Measurements from ENCODE around the gene MEGF11. TPM values are rescaled to one million over a fixed set of nuclear protein-coding genes. Genes with fewer than 3 reads are reported as not detected.

Gene MEGF11
- total RNA-seq, 2 experiments from 2014 or later, result 0.05 TPM; not detected in 1

- no peak overlapping the region for H3K27ac Mint-ChIP-seq
- H3K9me3 Mint-ChIP-seq, result no peaks in the 10 kb centered on the region
- H3K27me3 Mint-ChIP-seq (ENCODE audit: low read depth), result no peaks in the 10 kb centered on the region
- no peaks in the 10 kb centered on the region for H3K36me3 Mint-ChIP-seq (ENCODE audit: low read depth)
- no peaks in the 10 kb centered on the region for H3K4me1 Mint-ChIP-seq (ENCODE audit: low read depth)
- no peak for DNase-seq
- intact Hi-C loops (cut with micrococcal nuclease), result no loop called here
- CTCF ChIA-PET, result interaction anchor here (0.6 kb wide), 1 partner anchor 19 kb away, joined by 3 read pairs; no protein-coding TSS in a partner anchor
- no peak overlapping the region for H3K4me3 Mint-ChIP-seq
Measured at GRCh38 chr15:66023311-66023972, 230.1 kb downstream of the MEGF11 start.

- no peaks in the 10 kb centered on the region for H3K36me3 Mint-ChIP-seq (ENCODE audit: low read depth)
- H3K9me3 Mint-ChIP-seq, result no peaks in the 10 kb centered on the region
- CTCF ChIA-PET, result no interaction called here
- H3K4me1 Mint-ChIP-seq (ENCODE audit: low read depth), result no peaks in the 10 kb centered on the region
- no peak for DNase-seq
- no peak overlapping the region for H3K4me3 Mint-ChIP-seq
- H3K27ac Mint-ChIP-seq, result no peak overlapping the region
- H3K27me3 Mint-ChIP-seq (ENCODE audit: low read depth), result no peaks in the 10 kb centered on the region
- intact Hi-C loops (cut with micrococcal nuclease), result no loop called here
Measured at GRCh38 chr15:66022163-66022525, 231.4 kb downstream of the MEGF11 start.

GRCh38 chr15:66021496-66022162, 231.9 kb downstream of the MEGF11 start:
- DNase-seq, result no peak
- Mint-ChIP-seq H3K9me3 (no peaks in the 10 kb centered on the region), H3K27me3 (ENCODE audit: low read depth) (no peaks in the 10 kb centered on the region), H3K4me3 (no peak overlapping the region), H3K36me3 (ENCODE audit: low read depth) (no peaks in the 10 kb centered on the region), H3K27ac (no peak overlapping the region), H3K4me1 (ENCODE audit: low read depth) (no peaks in the 10 kb centered on the region)
- intact Hi-C loops (cut with micrococcal nuclease), result no loop called here
- CTCF ChIA-PET, result no interaction called here

- H3K9me3 Mint-ChIP-seq, result no peaks in the 10 kb centered on the region
- intact Hi-C loops (cut with micrococcal nuclease), result no loop called here
- no peak overlapping the region for H3K4me3 Mint-ChIP-seq
- CTCF ChIA-PET, result no interaction called here
- no peaks in the 10 kb centered on the region for H3K27me3 Mint-ChIP-seq (ENCODE audit: low read depth)
- H3K4me1 Mint-ChIP-seq (ENCODE audit: low read depth), result no peaks in the 10 kb centered on the region
- DNase-seq, result no peak
- no peak overlapping the region for H3K27ac Mint-ChIP-seq
- H3K36me3 Mint-ChIP-seq (ENCODE audit: low read depth), result no peaks in the 10 kb centered on the region
Measured at GRCh38 chr15:66019826-66020398, 233.6 kb downstream of the MEGF11 start.

GRCh38 chr15:66019368-66019767, 234.2 kb downstream of the MEGF11 start:
- intact Hi-C loops (cut with micrococcal nuclease), result no loop called here
- no peaks in the 10 kb centered on the region for H3K4me1 Mint-ChIP-seq (ENCODE audit: low read depth)

GRCh38 chr15:66018488-66018797, 235.1 kb downstream of the MEGF11 start:
- intact Hi-C loops (cut with micrococcal nuclease), result no loop called here
- Mint-ChIP-seq H3K36me3 (ENCODE audit: low read depth) (no peaks in the 10 kb centered on the region), H3K4me1 (ENCODE audit: low read depth) (no peaks in the 10 kb centered on the region), H3K27me3 (ENCODE audit: low read depth) (no peaks in the 10 kb centered on the region), H3K9me3 (no peaks in the 10 kb centered on the region), H3K4me3 (no peak overlapping the region), H3K27ac (no peak overlapping the region)
- CTCF ChIA-PET, result no interaction called here
- no peak for DNase-seq

More at GRCh38 chr15:66019368-66019767, 234.2 kb downstream of the MEGF11 start:
- H3K27ac Mint-ChIP-seq, result no peak overlapping the region
- H3K27me3 Mint-ChIP-seq (ENCODE audit: low read depth), result no peaks in the 10 kb centered on the region
- H3K36me3 Mint-ChIP-seq (ENCODE audit: low read depth), result no peaks in the 10 kb centered on the region
- H3K4me3 Mint-ChIP-seq, result no peak overlapping the region
- no peaks in the 10 kb centered on the region for H3K9me3 Mint-ChIP-seq
- no peak for DNase-seq
- CTCF ChIA-PET, result no interaction called here

- Mint-ChIP-seq H3K27ac (no peak overlapping the region), H3K4me1 (ENCODE audit: low read depth) (no peaks in the 10 kb centered on the region), H3K27me3 (ENCODE audit: low read depth) (no peaks in the 10 kb centered on the region), H3K36me3 (ENCODE audit: low read depth) (no peaks in the 10 kb centered on the region), H3K9me3 (no peaks in the 10 kb centered on the region), H3K4me3 (no peak overlapping the region)
- DNase-seq, result no peak
- CTCF ChIA-PET, result no interaction called here
- intact Hi-C loops (cut with micrococcal nuclease), result no loop called here
Measured at GRCh38 chr15:66017792-66018487, 235.6 kb downstream of the MEGF11 start.

- Mint-ChIP-seq H3K9me3 (no peaks in the 10 kb centered on the region), H3K27me3 (ENCODE audit: low read depth) (no peaks in the 10 kb centered on the region), H3K4me3 (no peak overlapping the region), H3K36me3 (ENCODE audit: low read depth) (no peaks in the 10 kb centered on the region), H3K27ac (no peak overlapping the region), H3K4me1 (ENCODE audit: low read depth) (no peaks in the 10 kb centered on the region)
- no peak for DNase-seq
- CTCF ChIA-PET, result interaction anchor here (0.7 kb wide), 1 partner anchor 136 kb away, joined by 6 read pairs; no protein-coding TSS in a partner anchor
- intact Hi-C loops (cut with micrococcal nuclease), result no loop called here
Measured at GRCh38 chr15:66017000-66017399, 236.6 kb downstream of the MEGF11 start.

- Mint-ChIP-seq H3K9me3 (no peaks in the 10 kb centered on the region), H3K27me3 (ENCODE audit: low read depth) (no peaks in the 10 kb centered on the region), H3K36me3 (ENCODE audit: low read depth) (no peaks in the 10 kb centered on the region), H3K27ac (no peak overlapping the region), H3K4me3 (no peak overlapping the region), H3K4me1 (ENCODE audit: low read depth) (no peaks in the 10 kb centered on the region)
- DNase-seq, result no peak
- CTCF ChIA-PET, result interaction anchor here (0.7 kb wide), 1 partner anchor 135 kb away, joined by 6 read pairs; no protein-coding TSS in a partner anchor
- intact Hi-C loops (cut with micrococcal nuclease), result no loop called here
Measured at GRCh38 chr15:66016199-66016598, 237.4 kb downstream of the MEGF11 start.

GRCh38 chr15:66014635-66015182, 238.8 kb downstream of the MEGF11 start:
- CTCF ChIA-PET, result no interaction called here

GRCh38 chr15:66014022-66014421, 239.5 kb downstream of the MEGF11 start:
- Mint-ChIP-seq H3K36me3 (ENCODE audit: low read depth) (no peaks in the 10 kb centered on the region), H3K4me1 (ENCODE audit: low read depth) (no peaks in the 10 kb centered on the region), H3K9me3 (no peaks in the 10 kb centered on the region), H3K27me3 (ENCODE audit: low read depth) (no peaks in the 10 kb centered on the region), H3K4me3 (no peak overlapping the region), H3K27ac (no peak overlapping the region)
- CTCF ChIA-PET, result no interaction called here
- DNase-seq, result no peak
- intact Hi-C loops (cut with micrococcal nuclease), result no loop called here

More at GRCh38 chr15:66014635-66015182, 238.8 kb downstream of the MEGF11 start:
- no peaks in the 10 kb centered on the region for H3K9me3 Mint-ChIP-seq
- no peak overlapping the region for H3K4me3 Mint-ChIP-seq
- DNase-seq, result no peak
- H3K27ac Mint-ChIP-seq, result no peak overlapping the region
- no peaks in the 10 kb centered on the region for H3K4me1 Mint-ChIP-seq (ENCODE audit: low read depth)
- no peaks in the 10 kb centered on the region for H3K27me3 Mint-ChIP-seq (ENCODE audit: low read depth)
- intact Hi-C loops (cut with micrococcal nuclease), result no loop called here
- H3K36me3 Mint-ChIP-seq (ENCODE audit: low read depth), result no peaks in the 10 kb centered on the region

GRCh38 chr15:66008940-66009562, 244.5 kb downstream of the MEGF11 start:
- Mint-ChIP-seq H3K9me3 (no peaks in the 10 kb centered on the region), H3K27ac (no peak overlapping the region), H3K4me3 (no peak overlapping the region), H3K36me3 (ENCODE audit: low read depth) (no peaks in the 10 kb centered on the region), H3K4me1 (ENCODE audit: low read depth) (no peaks in the 10 kb centered on the region), H3K27me3 (ENCODE audit: low read depth) (peaks cover 7% of the 10 kb centered on the region)
- CTCF ChIA-PET, result interaction anchor here (0.6 kb wide), 1 partner anchor 147 kb away, joined by 7 read pairs; no protein-coding TSS in a partner anchor
- DNase-seq, result no peak
- intact Hi-C loops (cut with micrococcal nuclease), result no loop called here
